ENCODE data around the gene RSAD2. TPM values are rescaled to one million over a fixed set of nuclear protein-coding genes. Genes with fewer than 3 reads are reported as not detected.

The RSAD2 gene
- total and polyA plus RNA-seq, 2 donors (not counting 3 experiments of a cell fraction or from before 2014, with no cell fraction given), result 0.03 to 0.18 TPM

DNA sequence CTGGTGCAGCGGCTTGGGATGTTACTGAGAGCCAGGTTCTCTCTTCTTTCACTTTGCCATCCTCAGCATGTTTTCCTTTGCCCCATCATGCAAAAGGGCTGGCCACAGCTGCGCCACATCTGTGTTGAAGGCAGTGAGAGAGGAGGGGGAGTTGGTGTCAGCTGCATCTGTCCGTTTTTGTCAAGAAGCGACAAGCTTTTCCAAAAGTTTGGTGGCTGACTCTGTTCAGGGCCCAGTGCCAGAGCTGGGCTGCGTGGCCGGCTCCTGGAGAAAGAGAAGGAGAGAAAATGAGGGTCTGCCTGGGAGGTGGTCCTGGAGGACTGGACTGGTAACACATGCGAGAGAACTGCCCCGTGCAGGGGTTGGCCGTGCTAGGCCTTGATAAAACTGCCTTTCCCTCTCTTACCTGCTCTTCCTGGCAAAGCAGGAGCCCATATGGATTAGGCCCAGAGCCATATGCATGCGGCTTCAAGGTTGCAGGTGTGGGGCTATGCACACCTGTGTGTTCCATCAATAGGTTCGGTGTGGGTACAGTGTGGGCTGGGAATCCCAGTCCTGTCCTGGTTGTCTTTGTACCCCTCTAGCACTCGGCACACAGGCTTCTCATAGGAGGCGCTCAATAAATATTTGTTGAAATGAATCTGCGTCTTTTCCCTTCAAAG is 48.6 kb downstream of the RSAD2 start:
- ChIA-PET POLR2A (no interaction called here), CTCF (no interaction called here)
- H3K27me3 ChIP-seq (ENCODE audit: control insufficient read depth in 2 of 2, insufficient read depth in 2 of 2, low read length in 2 of 2), result no peaks in the 10 kb centered on the region
- no TSS peak for BruUV-seq (replicated peaks)
- dilution Hi-C loops (cut with MboI; ENCODE audit: extremely low pct_ligation_motif_present, low sequenced_read_pairs), result no loop called here
- H3K9me1 ChIP-seq (replicated peaks; ENCODE audit: control insufficient read depth, extremely low read depth, insufficient read depth, low read length), result no peaks in the 10 kb centered on the region
- no peak overlapping the region for H2AFZ ChIP-seq (ENCODE audit: low read depth, low read length)
- intact Hi-C loops (cut with micrococcal nuclease), result no loop called here
- no peaks in the 10 kb centered on the region for H3K9me3 ChIP-seq (replicated peaks; ENCODE audit: control insufficient read depth, insufficient read depth, low read length)
- no peak overlapping the region for H3K9ac ChIP-seq (replicated peaks; ENCODE audit: extremely low read depth, insufficient read depth, low read length)
- no peak for TF ChIP-seq MYC (IDR thresholded peaks at IDR 0.05; ENCODE audit: low read depth, low read length)
- no peak for TF ChIP-seq POLR2AphosphoS5 (IDR thresholded peaks at IDR 0.05; ENCODE audit: insufficient read depth, low read depth, low read length)
- no peak for TF ChIP-seq GATA2 (IDR thresholded peaks at IDR 0.05; ENCODE audit: insufficient read depth, insufficient read length, low read depth, low read length)
- TF ChIP-seq, protein P1, sequence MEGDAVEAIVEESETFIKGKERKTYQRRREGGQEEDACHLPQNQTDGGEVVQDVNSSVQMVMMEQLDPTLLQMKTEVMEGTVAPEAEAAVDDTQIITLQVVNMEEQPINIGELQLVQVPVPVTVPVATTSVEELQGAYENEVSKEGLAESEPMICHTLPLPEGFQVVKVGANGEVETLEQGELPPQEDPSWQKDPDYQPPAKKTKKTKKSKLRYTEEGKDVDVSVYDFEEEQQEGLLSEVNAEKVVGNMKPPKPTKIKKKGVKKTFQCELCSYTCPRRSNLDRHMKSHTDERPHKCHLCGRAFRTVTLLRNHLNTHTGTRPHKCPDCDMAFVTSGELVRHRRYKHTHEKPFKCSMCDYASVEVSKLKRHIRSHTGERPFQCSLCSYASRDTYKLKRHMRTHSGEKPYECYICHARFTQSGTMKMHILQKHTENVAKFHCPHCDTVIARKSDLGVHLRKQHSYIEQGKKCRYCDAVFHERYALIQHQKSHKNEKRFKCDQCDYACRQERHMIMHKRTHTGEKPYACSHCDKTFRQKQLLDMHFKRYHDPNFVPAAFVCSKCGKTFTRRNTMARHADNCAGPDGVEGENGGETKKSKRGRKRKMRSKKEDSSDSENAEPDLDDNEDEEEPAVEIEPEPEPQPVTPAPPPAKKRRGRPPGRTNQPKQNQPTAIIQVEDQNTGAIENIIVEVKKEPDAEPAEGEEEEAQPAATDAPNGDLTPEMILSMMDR (IDR thresholded peaks at IDR 0.05; ENCODE audit: extremely low read depth in 1 of 2, insufficient read depth in 1 of 2, low read depth in 1 of 2, low read length in 2 of 2), result no peak
- TF ChIP-seq JUN (IDR thresholded peaks at IDR 0.05; ENCODE audit: borderline replicate concordance, insufficient read depth, insufficient read length, low read depth), result no peak
- no peak for TF ChIP-seq MAX (IDR thresholded peaks at IDR 0.05; ENCODE audit: insufficient read depth, insufficient read length)
- no peak for TF ChIP-seq FOS (IDR thresholded peaks at IDR 0.05; ENCODE audit: borderline replicate concordance, insufficient read depth, low read length)
- TF ChIP-seq POLR2A (IDR thresholded peaks at IDR 0.05; ENCODE audit: low read depth, low read length), result no peak
- TF ChIP-seq EZH2 (IDR thresholded peaks at IDR 0.05; ENCODE audit: borderline replicate concordance, low read depth, low read length, severe bottlenecking), result no peak
- no peaks in the 10 kb centered on the region for H4K20me1 ChIP-seq (replicated peaks; ENCODE audit: control insufficient read depth, extremely low read depth, insufficient read depth, low read length)
- no peak overlapping the region for H3K27ac ChIP-seq (ENCODE audit: insufficient read depth, low read depth, low read length)
- no peaks in the 10 kb centered on the region for H3K36me3 ChIP-seq (ENCODE audit: control insufficient read depth in 2 of 2, extremely low read depth in 1 of 2, insufficient read depth in 2 of 2, low read length in 2 of 2)
- no peaks in the 10 kb centered on the region for H3K4me1 ChIP-seq (ENCODE audit: control insufficient read depth, extremely low read depth, insufficient read depth, low read length)
- no peak for DNase-seq (ENCODE audit: low read depth, low spot score)
- no peak for FAIRE-seq
- no peak overlapping the region for H3K4me3 ChIP-seq (replicated peaks in 1 of 3; ENCODE audit: insufficient read depth in 1 of 3, low read depth in 1 of 3, low read length in 3 of 3)
- no peak overlapping the region for H3K4me2 ChIP-seq (ENCODE audit: insufficient read depth, low read length)
- no peaks in the 10 kb centered on the region for H3K79me2 ChIP-seq (ENCODE audit: control insufficient read depth, insufficient read depth, low read length)
